Measurements from ENCODE around the gene SIGMAR1. TPM values are rescaled to one million over a fixed set of nuclear protein-coding genes. Genes with fewer than 3 reads are reported as not detected.

SIGMAR1 gene
- total RNA-seq, 4 donors from 2014 or later, result 73.4 to 90.3 (median 83.9) TPM

DNA sequence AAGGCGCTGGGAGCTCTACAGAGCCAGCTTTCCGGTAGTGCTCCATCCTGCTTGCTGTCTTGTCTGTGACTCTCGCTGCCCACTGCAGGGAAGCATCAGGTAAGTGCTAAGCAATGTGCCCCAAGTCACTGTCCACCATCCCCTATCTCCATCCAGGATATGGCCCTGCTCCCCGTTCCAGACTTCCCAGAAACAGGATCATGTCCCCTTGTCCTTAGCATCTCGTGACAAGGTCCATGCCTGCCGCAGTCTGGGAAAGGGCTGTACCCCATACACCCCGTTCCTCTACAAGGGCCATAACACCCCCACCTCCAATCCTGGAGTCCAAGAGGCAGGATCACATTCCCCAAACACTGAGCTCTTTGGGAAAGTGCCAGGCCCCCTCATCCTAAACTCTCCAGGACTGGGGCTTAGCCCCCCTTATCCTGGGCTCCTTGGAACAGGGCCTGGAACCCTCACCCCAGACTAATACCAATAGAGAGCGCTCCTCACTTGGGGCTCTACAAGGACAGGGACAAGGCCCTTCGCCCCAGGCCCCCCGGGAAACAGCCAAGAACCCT lies 26.3 kb downstream of the SIGMAR1 start:
- peak overlapping the region; percentile 84 to 87 (median 85) for H3K27ac ChIP-seq (replicated peaks in 1 of 4)
- H3K9me3 ChIP-seq, result no peaks in the 10 kb centered on the region
- TF ChIP-seq EP300 (IDR thresholded peaks at IDR 0.05) (no peak), POLR2AphosphoS5 (IDR thresholded peaks at IDR 0.05) (no peak), POLR2A (IDR thresholded peaks at IDR 0.05; ENCODE audit: low read depth) (no peak)
- TF ChIP-seq, protein P1, sequence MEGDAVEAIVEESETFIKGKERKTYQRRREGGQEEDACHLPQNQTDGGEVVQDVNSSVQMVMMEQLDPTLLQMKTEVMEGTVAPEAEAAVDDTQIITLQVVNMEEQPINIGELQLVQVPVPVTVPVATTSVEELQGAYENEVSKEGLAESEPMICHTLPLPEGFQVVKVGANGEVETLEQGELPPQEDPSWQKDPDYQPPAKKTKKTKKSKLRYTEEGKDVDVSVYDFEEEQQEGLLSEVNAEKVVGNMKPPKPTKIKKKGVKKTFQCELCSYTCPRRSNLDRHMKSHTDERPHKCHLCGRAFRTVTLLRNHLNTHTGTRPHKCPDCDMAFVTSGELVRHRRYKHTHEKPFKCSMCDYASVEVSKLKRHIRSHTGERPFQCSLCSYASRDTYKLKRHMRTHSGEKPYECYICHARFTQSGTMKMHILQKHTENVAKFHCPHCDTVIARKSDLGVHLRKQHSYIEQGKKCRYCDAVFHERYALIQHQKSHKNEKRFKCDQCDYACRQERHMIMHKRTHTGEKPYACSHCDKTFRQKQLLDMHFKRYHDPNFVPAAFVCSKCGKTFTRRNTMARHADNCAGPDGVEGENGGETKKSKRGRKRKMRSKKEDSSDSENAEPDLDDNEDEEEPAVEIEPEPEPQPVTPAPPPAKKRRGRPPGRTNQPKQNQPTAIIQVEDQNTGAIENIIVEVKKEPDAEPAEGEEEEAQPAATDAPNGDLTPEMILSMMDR (IDR thresholded peaks at IDR 0.05), result no peak
- H3K4me3 ChIP-seq, result peak overlapping the region; percentile 71 to 74 (median 72)
- H3K36me3 ChIP-seq, result peaks cover 11 to 32% (median 29%) of the 10 kb centered on the region in 4 donors
- intact Hi-C loops (cut with DNase I), result loop anchor here (2.0 to 5.0 kb wide), 2 partner anchors 89 to 154 kb away; partner anchors contain the start of genes DNAI1 and FAM219A
- 62% methylated on average over 6 of the region's 10 CpGs for WGBS
- peaks cover 18 to 29% (median 27%) of the 10 kb centered on the region in 4 donors for H3K4me1 ChIP-seq
- H3K27me3 ChIP-seq, result no peaks in the 10 kb centered on the region
- no peak for DNase-seq (ENCODE audit: extremely low spot score)

DNA sequence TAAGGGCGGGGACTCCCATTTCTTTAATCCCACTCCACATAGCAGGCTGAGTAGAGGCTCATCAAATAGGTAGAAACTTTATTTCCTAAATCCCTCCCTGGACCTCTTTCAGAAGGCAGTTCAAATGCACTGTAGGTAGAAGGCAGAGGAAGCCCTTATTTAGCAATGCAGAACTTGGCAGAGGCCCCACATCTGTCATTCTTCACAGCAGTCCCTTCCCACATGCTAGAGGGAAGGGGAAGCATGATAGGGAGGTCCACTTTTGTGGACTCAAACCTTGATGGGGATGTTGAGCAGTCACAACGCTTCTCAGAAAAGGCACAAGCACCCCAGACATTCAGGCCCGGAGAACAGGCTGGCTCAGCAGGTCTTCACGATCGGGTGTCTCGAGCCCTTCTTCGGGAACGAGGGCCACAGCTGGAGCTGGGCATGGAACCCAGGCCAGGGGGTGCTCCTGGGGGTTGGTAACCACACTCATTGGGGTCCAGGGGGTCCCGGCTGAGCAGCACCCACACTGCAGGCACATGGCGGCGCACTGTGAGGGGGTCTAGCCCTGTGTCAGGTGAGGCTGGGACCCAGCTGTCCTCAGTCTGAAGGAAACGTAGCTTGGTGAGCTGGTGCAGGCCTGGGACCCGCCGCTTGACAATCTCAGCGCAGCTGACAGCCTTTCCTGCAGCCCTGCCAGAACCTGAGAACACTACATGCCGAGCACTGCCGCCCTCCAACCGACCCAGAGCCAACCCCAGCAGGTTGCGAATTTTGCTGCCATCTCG lies 27.0 kb downstream of the SIGMAR1 start:
- WGBS, result 92% methylated on average over 15 of the region's 20 CpGs
- no peaks in the 10 kb centered on the region for H3K27me3 ChIP-seq
- H3K27ac ChIP-seq (replicated peaks in 1 of 4), result peak overlapping the region in 2 of 4 donors; percentile 84 to 86
- no peaks in the 10 kb centered on the region for H3K9me3 ChIP-seq
- no peak for TF ChIP-seq POLR2A (IDR thresholded peaks at IDR 0.05; ENCODE audit: low read depth)
- TF ChIP-seq, protein P1 (IDR thresholded peaks at IDR 0.05), result no peak
- TF ChIP-seq EP300 (IDR thresholded peaks at IDR 0.05), result no peak
- no peak for TF ChIP-seq POLR2AphosphoS5 (IDR thresholded peaks at IDR 0.05)
- H3K4me1 ChIP-seq, result peaks cover 18 to 29% (median 27%) of the 10 kb centered on the region in 4 donors
- H3K4me3 ChIP-seq, result peak overlapping the region; percentile 71 to 74 (median 72)
- intact Hi-C loops (cut with DNase I), result loop anchor here (2.0 to 5.0 kb wide), 2 partner anchors 90 to 153 kb away; partner anchors contain the start of genes DNAI1 and FAM219A
- no peak for DNase-seq (ENCODE audit: extremely low spot score)
- peaks cover 4 to 25% (median 22%) of the 10 kb centered on the region in 4 donors for H3K36me3 ChIP-seq

DNA sequence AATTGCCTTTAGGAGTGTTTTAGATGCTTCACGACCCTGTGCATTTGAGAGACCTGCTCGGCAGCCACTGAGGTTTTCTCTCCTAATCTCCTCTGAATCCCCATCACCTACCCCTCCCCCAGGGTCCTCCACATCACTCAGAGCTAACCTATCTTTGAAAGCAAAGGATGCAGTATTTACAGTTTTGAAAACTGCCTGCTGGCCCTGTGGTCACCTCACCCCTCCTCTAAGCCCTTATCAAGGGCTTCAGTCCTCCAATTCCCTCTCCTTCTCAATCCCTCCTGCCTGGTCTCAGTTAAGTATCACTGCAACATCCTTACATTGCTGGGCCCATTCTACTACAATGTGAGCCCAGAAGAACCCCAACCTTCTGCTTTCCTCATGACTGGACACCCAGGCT lies 30.3 kb downstream of the SIGMAR1 start:
- Histone ChIP-seq H3K36me3 (no peaks in the 10 kb centered on the region), H3K27ac (replicated peaks in 1 of 4) (no peak overlapping the region), H3K4me3 (no peak overlapping the region), H3K27me3 (no peaks in the 10 kb centered on the region), H3K4me1 (peaks cover 11 to 24% (median 18%) of the 10 kb centered on the region in 4 donors), H3K9me3 (no peaks in the 10 kb centered on the region)
- TF ChIP-seq EP300 (IDR thresholded peaks at IDR 0.05) (no peak), POLR2A (IDR thresholded peaks at IDR 0.05; ENCODE audit: low read depth) (no peak), POLR2AphosphoS5 (IDR thresholded peaks at IDR 0.05) (no peak)
- TF ChIP-seq, protein P1 (IDR thresholded peaks at IDR 0.05), result no peak
- DNase-seq (ENCODE audit: extremely low spot score), result no peak
- 52% methylated on average over 2 of the region's 2 CpGs for WGBS
- intact Hi-C loops (cut with DNase I), result loop anchor here (10.0 kb wide), 1 partner anchor 273 kb away; no protein-coding TSS in a partner anchor

DNA sequence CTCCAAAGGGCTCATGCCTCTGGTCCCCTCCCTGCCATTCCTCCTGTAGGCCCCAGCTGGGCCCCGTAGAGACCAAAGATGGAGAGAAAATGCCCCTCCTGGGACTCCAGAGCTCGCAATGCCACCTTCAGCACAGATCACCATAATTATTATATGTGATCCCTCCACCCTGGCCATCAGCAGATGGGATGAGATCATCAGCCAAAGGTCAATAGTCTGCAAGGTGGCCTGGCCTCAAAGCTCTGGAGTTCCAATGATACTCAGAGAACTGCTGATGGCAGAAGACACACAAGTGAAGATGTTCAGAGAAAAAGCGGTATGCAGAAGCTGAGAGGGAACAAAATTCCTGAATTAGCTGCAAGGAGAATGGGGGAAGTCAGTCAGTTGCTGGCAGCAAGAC lies 30.7 kb downstream of the SIGMAR1 start:
- 87% methylated on average over 3 of the region's 3 CpGs for WGBS
- TF ChIP-seq EP300 (IDR thresholded peaks at IDR 0.05), result no peak
- TF ChIP-seq, protein P1 (IDR thresholded peaks at IDR 0.05), result no peak
- TF ChIP-seq POLR2A (IDR thresholded peaks at IDR 0.05; ENCODE audit: low read depth), result no peak
- no peak for TF ChIP-seq POLR2AphosphoS5 (IDR thresholded peaks at IDR 0.05)
- intact Hi-C loops (cut with DNase I), result loop anchor here (10.0 kb wide), 1 partner anchor 272 kb away; no protein-coding TSS in a partner anchor

More for the DNA sequence above, 30.7 kb downstream of the SIGMAR1 start:
- no peaks in the 10 kb centered on the region for H3K27me3 ChIP-seq
- no peaks in the 10 kb centered on the region for H3K9me3 ChIP-seq
- H3K27ac ChIP-seq (replicated peaks in 1 of 4), result no peak overlapping the region
- peaks cover 10 to 22% (median 15%) of the 10 kb centered on the region in 4 donors for H3K4me1 ChIP-seq
- no peaks in the 10 kb centered on the region for H3K36me3 ChIP-seq
- no peak overlapping the region for H3K4me3 ChIP-seq
- no peak for DNase-seq (ENCODE audit: extremely low spot score)
